ENCODE results near the gene SPATA13. TPM values are rescaled to one million over a fixed set of nuclear protein-coding genes. Genes with fewer than 3 reads are reported as not detected.

Gene SPATA13
- total RNA-seq, 1 experiment from 2014 or later, result 14.1 TPM

GRCh38 chr13:24276861-24277260 is 116.3 kb downstream of the SPATA13 start:
- H3K27ac ChIP-seq (ENCODE audit: insufficient read length, low read depth, low read length), result no peak overlapping the region

More at GRCh38 chr13:24276861-24277260, 116.3 kb downstream of the SPATA13 start:
- H3K4me1 ChIP-seq (ENCODE audit: insufficient read depth, low read length), result no peaks in the 10 kb centered on the region
- Mint-ChIP-seq H3K27me3 (ENCODE audit: low read depth) (no peaks in the 10 kb centered on the region), H3K4me3 (no peak overlapping the region), H3K9me3 (no peaks in the 10 kb centered on the region), H3K27ac (no peak overlapping the region), H3K4me1 (peaks cover under 1 to 8% of the 10 kb centered on the region in 2 experiments; a peak in 1 of 4 replicates), H3K36me3 (ENCODE audit: insufficient read depth in 1 of 3, low read depth in 3 of 3) (peaks cover 0 to 1% (median 0%) of the 10 kb centered on the region in 3 experiments; a peak in 2 of 7 replicates)
- no peak overlapping the region for H3K4ac ChIP-seq (ENCODE audit: low read depth, low read length)
- no peak for DNase-seq
- H2BK120ac ChIP-seq (ENCODE audit: low read depth, low read length, poor library complexity, severe bottlenecking), result no peak overlapping the region
- H3T11ph ChIP-seq (ENCODE audit: low read length), result no peak overlapping the region
- H3K14ac ChIP-seq (ENCODE audit: insufficient read depth, low read length), result no peak overlapping the region
- no peak overlapping the region for H3K9ac ChIP-seq (ENCODE audit: extremely low read depth, insufficient read length, low read length)
- no CpG with 5 or more reads among the region's 13 CpGs for WGBS (ENCODE audit: extremely low coverage, insufficient read length, low lambda C conversion rate)
- H2BK20ac ChIP-seq (ENCODE audit: low read depth, low read length, poor library complexity, severe bottlenecking), result no peak overlapping the region
- H3K18ac ChIP-seq (ENCODE audit: insufficient read length, low read depth, low read length), result no peak overlapping the region
- no peak overlapping the region for H3K23ac ChIP-seq (ENCODE audit: insufficient read length, low read depth, low read length)
- H2BK15ac ChIP-seq (ENCODE audit: low read depth, low read length), result no peak overlapping the region
- H2BK5ac ChIP-seq (ENCODE audit: insufficient read length, low read length), result no peak overlapping the region
- H3K56ac ChIP-seq (ENCODE audit: insufficient read length, low read depth, low read length), result no peak overlapping the region
- no peaks in the 10 kb centered on the region for H3K23me2 ChIP-seq (ENCODE audit: insufficient read length, low read depth, low read length, poor library complexity, severe bottlenecking)
- H4K8ac ChIP-seq (replicated peaks; ENCODE audit: insufficient read length, low read depth, low read length), result no peak overlapping the region
- no peaks in the 10 kb centered on the region for H3K9me3 ChIP-seq (ENCODE audit: control insufficient read depth, low read depth, low read length)
- no peak overlapping the region for H4K5ac ChIP-seq (ENCODE audit: insufficient read length, low read depth, low read length)
- H2BK12ac ChIP-seq (ENCODE audit: insufficient read length, low read depth, low read length), result no peak overlapping the region
- TF ChIP-seq CTCF (conservative IDR thresholded peaks at IDR 0.05), result no peak
- H3K27me3 ChIP-seq (ENCODE audit: insufficient read depth, low read length), result no peaks in the 10 kb centered on the region
- no peaks in the 10 kb centered on the region for H4K20me1 ChIP-seq (ENCODE audit: control insufficient read depth, insufficient read depth, insufficient read length)
- no peak overlapping the region for H2AK5ac ChIP-seq (ENCODE audit: insufficient read length, low read length)
- H2AFZ ChIP-seq (ENCODE audit: low read length), result no peak overlapping the region
- no peak overlapping the region for H3K4me2 ChIP-seq (ENCODE audit: insufficient read depth, insufficient read length, low read length)
- no peaks in the 10 kb centered on the region for H3K79me2 ChIP-seq (ENCODE audit: insufficient read depth, low read length)
- H3K79me1 ChIP-seq (ENCODE audit: insufficient read depth, low read depth, low read length, poor library complexity, severe bottlenecking), result no peaks in the 10 kb centered on the region
- H4K91ac ChIP-seq (ENCODE audit: insufficient read length, low read depth, low read length), result no peak overlapping the region

Data from H9 (cell line).